GM23338 (cell line): Measurements from ENCODE around the gene FOXR1.

Source experiments
- CREB1 ChIP-seq: fragments of 250-450 bp; sonication (Bioruptor Pico); IDR thresholded peaks from 2 replicates; pipeline ENCODE4 v1.5.0; 2020; ENCODE audit warnings: low read depth, mild to moderate bottlenecking, moderate library complexity
- EZH2 ChIP-seq: fragments of 200-600 bp; sonication (generic); IDR thresholded peaks from one replicate; pipeline ENCODE4 v1.8.0; 2017; ENCODE audit warnings: antibody characterized with exemption, mild to moderate bottlenecking, low read depth; ENCODE audit not compliant: unreplicated experiment
- TF ChIP-seq, protein P1 (sequence below), 2 experiments: fragments of 200-600 bp in 1 of 2; sonication (generic) in 1 of 2; conservative IDR thresholded peaks; 2 replicates each; pipeline versions ENCODE4 v1.5.1 to v1.6.1; 2016 to 2017; ENCODE audit warnings: antibody characterized with exemption in 2 of 2, low read depth in 2 of 2, mild to moderate bottlenecking in 2 of 2, moderate library complexity in 1 of 2
- TF ChIP-seq, protein P2 (sequence below): IDR thresholded peaks from 2 replicates; pipeline ENCODE4 v1.6.1; 2016; ENCODE audit warnings: antibody characterized with exemption

DNA sequence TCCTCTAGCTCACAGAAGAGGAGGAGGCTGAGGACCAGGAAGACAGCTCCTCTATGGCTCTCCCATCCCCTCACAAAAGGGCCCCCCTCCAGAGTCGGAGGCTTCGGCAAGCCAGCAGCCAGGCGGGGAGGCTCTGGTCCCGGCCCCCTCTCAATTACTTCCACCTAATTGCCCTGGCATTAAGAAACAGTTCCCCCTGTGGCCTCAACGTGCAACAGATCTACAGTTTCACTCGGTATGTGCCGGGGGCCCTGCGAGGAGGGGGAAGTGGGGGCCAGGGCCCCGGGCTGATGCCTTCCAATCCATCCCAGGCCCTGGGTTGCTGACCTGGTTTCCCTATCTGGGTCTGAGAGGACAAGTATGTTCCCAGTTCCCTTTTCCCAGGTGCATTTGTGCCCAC is 7.9 kb downstream of the FOXR1 start:
- TF ChIP-seq, protein P1, sequence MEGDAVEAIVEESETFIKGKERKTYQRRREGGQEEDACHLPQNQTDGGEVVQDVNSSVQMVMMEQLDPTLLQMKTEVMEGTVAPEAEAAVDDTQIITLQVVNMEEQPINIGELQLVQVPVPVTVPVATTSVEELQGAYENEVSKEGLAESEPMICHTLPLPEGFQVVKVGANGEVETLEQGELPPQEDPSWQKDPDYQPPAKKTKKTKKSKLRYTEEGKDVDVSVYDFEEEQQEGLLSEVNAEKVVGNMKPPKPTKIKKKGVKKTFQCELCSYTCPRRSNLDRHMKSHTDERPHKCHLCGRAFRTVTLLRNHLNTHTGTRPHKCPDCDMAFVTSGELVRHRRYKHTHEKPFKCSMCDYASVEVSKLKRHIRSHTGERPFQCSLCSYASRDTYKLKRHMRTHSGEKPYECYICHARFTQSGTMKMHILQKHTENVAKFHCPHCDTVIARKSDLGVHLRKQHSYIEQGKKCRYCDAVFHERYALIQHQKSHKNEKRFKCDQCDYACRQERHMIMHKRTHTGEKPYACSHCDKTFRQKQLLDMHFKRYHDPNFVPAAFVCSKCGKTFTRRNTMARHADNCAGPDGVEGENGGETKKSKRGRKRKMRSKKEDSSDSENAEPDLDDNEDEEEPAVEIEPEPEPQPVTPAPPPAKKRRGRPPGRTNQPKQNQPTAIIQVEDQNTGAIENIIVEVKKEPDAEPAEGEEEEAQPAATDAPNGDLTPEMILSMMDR (conservative IDR thresholded peaks at IDR 0.05; ENCODE audit: low read depth in 2 of 2) = peak; percentile 17 to 18; a peak in 1 of 4 replicates
- TF ChIP-seq, protein P2, sequence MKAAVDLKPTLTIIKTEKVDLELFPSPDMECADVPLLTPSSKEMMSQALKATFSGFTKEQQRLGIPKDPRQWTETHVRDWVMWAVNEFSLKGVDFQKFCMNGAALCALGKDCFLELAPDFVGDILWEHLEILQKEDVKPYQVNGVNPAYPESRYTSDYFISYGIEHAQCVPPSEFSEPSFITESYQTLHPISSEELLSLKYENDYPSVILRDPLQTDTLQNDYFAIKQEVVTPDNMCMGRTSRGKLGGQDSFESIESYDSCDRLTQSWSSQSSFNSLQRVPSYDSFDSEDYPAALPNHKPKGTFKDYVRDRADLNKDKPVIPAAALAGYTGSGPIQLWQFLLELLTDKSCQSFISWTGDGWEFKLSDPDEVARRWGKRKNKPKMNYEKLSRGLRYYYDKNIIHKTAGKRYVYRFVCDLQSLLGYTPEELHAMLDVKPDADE = no peak
- TF ChIP-seq EZH2 = no peak
- no peak for TF ChIP-seq CREB1
